NCI-H187 (cell line): ENCODE data around the gene SMAD7.
"Not testable (repeated sequence)": the region's sequence is repeated elsewhere in the genome, so short reads cannot be mapped to it uniquely, and the experiment has no call there.

ENCODE experiments used
- DNase-seq, 2 experiments: peaks; one replicate each; lab custom pipeline; 2025; lab: John Stamatoyannopoulos, UW

The SMAD7 gene

DNA sequence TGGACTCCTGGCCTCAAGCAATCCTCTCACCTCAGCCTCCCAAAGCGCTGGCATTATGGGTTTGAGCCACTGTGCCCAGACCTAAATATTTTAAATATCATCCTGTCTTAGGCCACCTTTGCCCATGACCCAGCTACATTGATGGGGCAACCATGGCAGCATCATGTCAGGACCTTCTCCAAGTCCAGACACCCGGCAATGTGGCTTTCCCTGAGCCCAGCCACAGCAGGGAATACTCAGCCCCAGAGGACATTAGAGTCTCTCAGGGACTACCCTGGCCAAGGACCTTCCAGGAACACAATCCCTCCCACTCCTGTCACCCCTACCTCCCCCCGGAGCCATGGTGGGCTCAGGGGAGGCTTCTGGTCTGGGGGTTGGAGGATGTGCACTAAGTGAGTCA is 72.8 kb downstream of the SMAD7 start:
- DNase-seq: no peak

DNA sequence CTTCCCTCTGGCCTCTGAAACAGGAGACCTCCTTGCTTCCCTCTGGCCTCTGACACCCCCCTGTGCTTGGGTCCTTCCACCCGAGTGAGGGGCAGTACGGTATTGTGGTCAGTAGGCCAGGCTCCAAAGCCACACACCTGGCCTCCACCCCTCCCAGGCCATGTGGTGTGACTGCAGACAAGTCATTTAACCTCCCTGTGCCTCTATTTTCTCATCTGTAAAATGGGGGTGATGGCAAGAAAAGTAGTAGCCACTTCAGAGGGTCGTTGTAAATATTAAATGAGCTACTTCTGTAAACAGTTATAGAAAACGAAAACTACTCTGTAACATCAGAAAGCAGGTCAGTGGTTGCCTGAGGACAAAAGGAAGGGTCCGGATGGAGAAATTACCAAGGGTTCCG is 74.2 kb downstream of the SMAD7 start:
- DNase-seq: no peak

DNA sequence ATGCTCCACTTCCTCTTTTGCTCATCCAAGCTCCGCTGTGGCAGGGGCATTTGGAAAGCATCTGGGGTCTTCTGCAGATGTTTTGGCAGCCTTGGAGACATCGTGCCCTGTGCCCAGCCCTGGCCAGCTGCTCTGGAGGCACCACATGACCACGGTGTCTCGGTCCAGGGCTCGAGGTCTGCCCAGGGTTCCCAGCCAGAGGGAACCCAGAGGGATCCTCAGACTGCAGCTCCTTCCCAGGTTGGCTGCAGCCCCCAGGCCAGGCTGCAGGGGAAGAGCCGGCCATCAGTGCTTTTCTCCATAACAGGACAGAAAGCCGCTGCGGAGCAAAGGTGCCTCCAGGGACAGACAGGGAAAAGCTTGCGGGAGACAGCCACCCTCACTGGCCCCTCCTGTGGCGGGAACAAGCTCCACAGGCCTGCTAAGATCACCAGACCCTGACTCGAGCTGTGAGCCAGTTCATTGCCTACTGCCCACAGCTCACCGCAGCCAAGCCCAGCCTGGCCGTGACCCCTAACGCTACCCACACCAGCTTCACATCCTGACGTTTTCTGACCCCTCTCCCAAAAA is 74.7 kb downstream of the SMAD7 start:
- no peak for DNase-seq

DNA sequence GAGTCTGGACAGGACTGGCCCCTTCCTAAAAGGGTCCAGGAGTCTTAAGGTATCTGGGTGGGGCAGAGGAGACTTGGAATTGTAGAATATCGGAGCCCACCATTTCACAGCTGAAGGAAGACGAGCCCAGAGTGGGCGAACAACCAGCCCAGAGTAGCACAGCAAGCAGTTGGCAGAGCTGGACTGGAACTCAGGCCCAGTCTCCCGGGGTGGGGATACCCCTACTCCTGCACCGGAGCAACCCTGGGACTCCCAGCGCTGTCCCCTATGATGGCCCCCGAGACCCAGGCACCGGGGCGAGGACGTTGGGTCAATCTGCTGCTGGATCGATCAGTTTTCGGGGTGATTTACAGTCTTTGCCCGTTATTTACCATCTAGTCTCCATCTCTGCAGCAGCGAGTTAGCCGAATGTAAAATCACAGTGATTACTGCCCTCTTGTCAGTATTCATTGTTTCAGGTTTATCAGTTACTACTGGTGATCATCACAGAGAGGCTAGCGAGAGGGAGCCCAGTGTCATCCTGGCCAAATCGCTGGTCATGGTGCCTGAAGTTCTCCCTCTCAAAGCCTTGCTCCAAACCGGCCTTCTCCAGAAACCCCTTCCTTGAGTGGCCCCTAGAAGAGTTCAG is 75.3 kb downstream of the SMAD7 start:
- no peak for DNase-seq

DNA sequence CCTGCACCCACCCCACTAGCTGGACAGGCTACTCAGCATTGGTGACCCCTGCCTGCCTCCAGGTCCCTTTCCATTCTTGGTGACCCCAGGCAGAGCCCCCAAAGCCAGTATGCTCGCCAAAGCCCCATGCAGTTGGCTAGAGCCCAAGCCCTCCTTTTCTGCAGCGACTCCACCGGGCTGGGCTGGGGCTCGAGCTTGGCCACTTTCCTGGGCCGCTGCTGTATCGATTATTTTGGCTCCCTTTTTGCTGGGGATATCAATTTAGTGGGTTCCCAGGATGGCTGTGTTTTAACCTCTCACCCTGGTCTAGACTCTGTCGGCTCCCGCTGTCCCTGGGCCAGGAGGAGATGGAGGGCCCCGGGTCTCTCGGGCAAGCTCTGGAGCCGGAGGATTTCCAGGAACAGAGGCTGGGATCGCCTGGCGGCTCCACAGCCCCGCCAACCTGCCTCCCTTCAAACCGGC is 76.0 kb downstream of the SMAD7 start:
- DNase-seq: no peak

DNA sequence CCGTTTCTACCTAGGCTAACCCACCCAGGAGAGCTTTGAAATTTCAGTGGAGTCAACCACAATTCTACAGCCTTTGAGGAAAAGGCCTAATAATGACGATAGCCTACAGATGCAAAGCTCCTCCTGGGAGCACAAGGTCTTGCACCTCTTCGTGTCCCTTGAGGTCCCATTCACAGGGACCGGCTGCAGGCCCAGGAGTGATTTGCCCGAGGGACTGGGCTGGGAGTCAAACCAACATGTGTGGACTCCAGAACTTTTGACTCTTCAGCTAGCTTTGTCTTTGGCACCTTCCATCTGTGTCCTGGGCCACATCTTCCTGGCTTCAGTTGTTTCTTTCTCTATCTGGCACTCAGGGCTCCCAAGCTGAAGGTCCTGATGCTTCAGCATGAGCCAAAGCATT is 76.5 kb downstream of the SMAD7 start:
- no peak for DNase-seq

DNA sequence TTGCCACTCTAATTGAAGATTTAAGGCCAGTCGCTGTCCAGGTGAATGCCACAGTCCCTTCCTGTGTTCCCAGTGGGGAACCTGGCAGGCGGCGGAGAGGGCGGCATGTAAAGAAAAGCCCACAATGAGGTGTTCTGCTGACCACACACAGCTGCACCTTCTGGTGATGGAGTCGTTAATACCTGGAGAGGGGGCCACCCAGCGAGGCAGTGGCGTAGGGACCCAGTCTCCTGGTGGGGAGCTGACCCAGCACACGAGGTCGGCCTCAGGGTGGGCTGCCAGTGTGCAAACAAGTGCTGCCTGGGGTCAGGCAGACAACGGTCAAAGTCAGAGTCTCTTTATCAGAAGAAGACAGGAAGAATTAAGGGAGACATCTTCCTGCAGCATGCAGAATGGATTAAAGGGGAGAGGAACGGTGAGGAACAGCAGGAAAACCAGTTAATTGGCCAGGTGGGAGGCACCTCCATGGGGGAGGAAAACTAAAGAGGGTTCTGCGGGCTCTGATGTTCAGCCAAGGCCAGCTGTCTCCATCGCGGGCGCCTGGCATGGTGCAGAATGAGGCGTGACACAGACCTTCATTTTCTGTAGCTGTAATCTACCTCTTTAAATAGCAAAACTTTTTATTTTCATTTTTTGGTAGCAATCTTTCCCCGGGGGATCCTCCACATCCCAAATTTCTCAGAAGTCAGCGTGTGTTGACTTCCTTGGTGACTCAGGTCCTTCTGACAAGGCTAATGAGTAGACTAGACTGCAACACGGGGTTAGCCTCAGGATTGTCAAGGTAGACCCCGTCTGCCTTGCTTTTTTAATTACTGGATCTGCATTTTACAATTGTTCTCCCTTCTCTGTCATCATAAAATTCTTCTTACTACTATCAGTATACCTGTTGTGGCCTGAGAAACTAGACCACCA is 78.3 kb downstream of the SMAD7 start:
- no peak for DNase-seq

DNA sequence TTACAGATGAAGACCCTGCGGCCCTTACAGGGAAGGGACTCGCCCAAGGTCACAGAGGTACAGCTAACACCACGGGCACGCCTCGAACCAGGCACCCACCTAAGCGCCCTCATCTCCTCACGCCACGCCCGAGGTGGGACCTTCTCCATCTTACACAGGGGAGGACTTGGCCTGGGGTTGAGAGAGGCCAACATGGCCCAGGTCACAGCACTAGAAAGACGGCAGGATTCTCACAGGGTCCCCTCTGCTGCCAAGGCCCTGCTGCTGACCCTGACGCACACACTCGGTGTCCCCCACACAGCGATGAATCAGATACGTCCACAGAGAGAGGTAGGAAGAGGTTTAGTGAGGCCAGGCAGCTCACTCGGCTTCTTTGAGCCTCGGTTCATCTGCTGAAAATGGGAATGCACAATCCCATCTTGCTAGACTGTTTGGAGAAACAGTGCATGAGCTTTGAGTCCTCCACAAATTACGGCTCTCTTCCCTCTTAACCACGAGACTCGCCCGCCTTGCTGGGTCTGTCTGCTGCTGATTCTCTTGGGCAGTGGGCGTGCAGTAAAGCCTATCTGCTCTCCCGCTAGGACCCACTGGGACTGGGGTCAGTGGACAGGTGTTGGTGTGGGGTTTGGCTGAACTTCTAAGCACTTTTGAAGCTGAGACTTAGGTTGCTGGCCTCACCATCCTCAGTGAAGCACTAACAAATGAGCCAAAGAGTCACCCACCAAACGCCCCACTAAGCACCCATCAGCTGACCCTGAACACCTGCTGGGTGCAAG is 79.2 kb downstream of the SMAD7 start:
- DNase-seq: no peak

DNA sequence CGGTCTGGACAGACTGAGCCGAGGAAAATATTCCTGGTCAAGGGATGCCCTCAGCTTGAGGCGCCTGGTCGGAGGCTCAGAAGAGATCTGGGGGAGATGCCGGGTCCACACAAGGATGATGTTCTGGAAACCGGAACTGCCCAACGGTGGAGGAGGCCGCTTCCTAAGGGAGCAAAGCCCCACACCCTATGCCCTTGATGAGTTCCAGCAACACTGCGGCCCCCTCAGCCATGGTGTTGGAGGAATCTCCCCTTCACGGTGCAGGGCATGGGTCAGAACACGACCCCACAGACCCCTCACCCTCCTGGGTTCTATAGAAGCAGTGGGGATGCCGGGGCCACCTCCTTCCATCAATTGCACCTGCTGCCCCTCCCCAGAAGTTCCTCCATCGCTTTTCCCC is 79.8 kb downstream of the SMAD7 start:
- DNase-seq: not testable (repeated sequence)
